ENCODE data around the gene SGMS1.
"Not testable (repeated sequence)": the region's sequence is repeated elsewhere in the genome, so short reads cannot be mapped to it uniquely, and the experiment has no call there.

The SGMS1 gene

DNA sequence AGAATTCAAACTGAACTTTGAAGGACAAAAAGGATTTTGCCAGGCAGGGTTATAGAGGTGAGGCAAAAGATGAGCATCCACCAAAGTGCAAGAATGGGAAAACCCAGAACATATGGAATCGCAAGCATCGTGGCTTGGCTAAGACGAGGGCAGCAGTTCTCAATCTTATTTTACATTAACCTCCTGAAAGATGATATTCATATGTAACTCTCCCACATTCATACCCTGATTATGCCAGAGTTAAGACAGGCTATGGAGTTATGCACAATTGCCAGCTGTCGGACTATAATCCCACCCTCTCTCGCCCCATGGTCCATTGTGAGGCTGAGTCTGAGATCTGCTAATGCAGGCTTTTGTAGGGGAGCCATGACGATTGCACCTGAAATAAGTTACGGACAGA lies 351.2 kb downstream of the SGMS1 start:
- H3K4me3 ChIP-seq (ENCODE audit: low read depth, low read length) = no peak overlapping the region
- no peak for TF ChIP-seq CTCF (IDR thresholded peaks at IDR 0.05; ENCODE audit: insufficient read depth, low read depth, low read length, missing control alignments)
- DNase-seq (ENCODE audit: low read depth) = no peak

- no peak overlapping the region for H3K4me3 ChIP-seq (ENCODE audit: low read depth, low read length)
- no peak for TF ChIP-seq CTCF (IDR thresholded peaks at IDR 0.05; ENCODE audit: insufficient read depth, low read depth, low read length, missing control alignments)
- DNase-seq (ENCODE audit: low read depth) = no peak
These were observed 352.0 kb downstream of the SGMS1 start for GRCh38 chr10:50271564-50272250.

- DNase-seq (ENCODE audit: low read depth); H3K4me3 ChIP-seq (ENCODE audit: low read depth, low read length): not testable (repeated sequence)
These were observed 355.9 kb downstream of the SGMS1 start for GRCh38 chr10:50267877-50268276.

- peak; percentile 68 for DNase-seq (ENCODE audit: low read depth)
These were observed 361.1 kb downstream of the SGMS1 start for GRCh38 chr10:50262625-50263024.

DNA sequence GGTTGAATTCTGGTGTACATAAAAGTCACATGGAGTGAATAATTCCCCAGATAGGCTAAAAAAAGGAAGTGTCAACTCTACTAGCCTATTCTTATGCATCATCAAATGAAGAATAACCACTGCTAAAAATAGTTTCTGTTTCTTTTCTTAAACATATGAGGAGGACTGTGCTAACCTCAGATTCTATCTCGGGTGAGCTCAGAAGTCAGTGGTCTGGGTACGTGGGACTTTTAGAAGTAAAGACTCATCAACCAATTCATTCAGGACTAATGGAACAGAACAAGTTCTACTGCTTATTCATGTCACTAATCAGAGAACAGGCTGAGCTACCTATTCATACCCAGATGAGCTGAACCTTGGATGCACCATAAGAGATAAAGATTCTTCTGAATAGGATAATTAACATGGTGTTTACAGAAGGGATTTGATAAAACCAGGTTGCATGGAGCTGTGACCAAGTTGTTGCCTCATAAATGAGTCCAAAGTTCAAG lies 362.9 kb downstream of the SGMS1 start:
- H3K4me3 ChIP-seq (ENCODE audit: low read depth, low read length) = no peak overlapping the region
- TF ChIP-seq CTCF (IDR thresholded peaks at IDR 0.05; ENCODE audit: insufficient read depth, low read depth, low read length, missing control alignments) = no peak
- peak; percentile 85 for DNase-seq (ENCODE audit: low read depth)

More at GRCh38 chr10:50262625-50263024, 361.1 kb downstream of the SGMS1 start:
- H3K4me3 ChIP-seq (ENCODE audit: low read depth, low read length) = not testable (repeated sequence)
